Fibroblast of lung (primary cell): ENCODE measurements around the gene WWC1.

ENCODE experiments used
- EZH2 ChIP-seq: IDR thresholded peaks from 2 replicates; pipeline ENCODE4 v1.5.1; 2012; ENCODE audit warnings: low read length, control low read depth, mild to moderate bottlenecking; ENCODE audit errors: missing control alignments
- TF ChIP-seq, protein P1 (sequence below), 2 donors: IDR thresholded peaks in 1 of 2; conservative IDR thresholded peaks in 1 of 2; 1 replicate in 1 of 2; 2 replicates in 1 of 2; pipeline ENCODE4 v1.5.1; 2011 to 2012; ENCODE audit warnings: low read length in 2 of 2, control low read depth in 1 of 2, inconsistent platforms in 1 of 2, low read depth in 1 of 2, mild to moderate bottlenecking in 1 of 2

- TF ChIP-seq, protein P1, sequence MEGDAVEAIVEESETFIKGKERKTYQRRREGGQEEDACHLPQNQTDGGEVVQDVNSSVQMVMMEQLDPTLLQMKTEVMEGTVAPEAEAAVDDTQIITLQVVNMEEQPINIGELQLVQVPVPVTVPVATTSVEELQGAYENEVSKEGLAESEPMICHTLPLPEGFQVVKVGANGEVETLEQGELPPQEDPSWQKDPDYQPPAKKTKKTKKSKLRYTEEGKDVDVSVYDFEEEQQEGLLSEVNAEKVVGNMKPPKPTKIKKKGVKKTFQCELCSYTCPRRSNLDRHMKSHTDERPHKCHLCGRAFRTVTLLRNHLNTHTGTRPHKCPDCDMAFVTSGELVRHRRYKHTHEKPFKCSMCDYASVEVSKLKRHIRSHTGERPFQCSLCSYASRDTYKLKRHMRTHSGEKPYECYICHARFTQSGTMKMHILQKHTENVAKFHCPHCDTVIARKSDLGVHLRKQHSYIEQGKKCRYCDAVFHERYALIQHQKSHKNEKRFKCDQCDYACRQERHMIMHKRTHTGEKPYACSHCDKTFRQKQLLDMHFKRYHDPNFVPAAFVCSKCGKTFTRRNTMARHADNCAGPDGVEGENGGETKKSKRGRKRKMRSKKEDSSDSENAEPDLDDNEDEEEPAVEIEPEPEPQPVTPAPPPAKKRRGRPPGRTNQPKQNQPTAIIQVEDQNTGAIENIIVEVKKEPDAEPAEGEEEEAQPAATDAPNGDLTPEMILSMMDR (conservative IDR thresholded peaks at IDR 0.05 in 1 of 2, IDR thresholded peaks at IDR 0.05 in 1 of 2; ENCODE audit: low read depth in 1 of 2, low read length in 2 of 2), result no peak
- no peak for TF ChIP-seq EZH2
Observed at GRCh38 chr5:168471785-168472184, 180.3 kb downstream of the WWC1 start.
